ENCODE data around the gene RTN4RL1.
A peak's percentile ranks its signal among the peaks of the same experiment; 100 is the strongest.

The RTN4RL1 gene

DNA sequence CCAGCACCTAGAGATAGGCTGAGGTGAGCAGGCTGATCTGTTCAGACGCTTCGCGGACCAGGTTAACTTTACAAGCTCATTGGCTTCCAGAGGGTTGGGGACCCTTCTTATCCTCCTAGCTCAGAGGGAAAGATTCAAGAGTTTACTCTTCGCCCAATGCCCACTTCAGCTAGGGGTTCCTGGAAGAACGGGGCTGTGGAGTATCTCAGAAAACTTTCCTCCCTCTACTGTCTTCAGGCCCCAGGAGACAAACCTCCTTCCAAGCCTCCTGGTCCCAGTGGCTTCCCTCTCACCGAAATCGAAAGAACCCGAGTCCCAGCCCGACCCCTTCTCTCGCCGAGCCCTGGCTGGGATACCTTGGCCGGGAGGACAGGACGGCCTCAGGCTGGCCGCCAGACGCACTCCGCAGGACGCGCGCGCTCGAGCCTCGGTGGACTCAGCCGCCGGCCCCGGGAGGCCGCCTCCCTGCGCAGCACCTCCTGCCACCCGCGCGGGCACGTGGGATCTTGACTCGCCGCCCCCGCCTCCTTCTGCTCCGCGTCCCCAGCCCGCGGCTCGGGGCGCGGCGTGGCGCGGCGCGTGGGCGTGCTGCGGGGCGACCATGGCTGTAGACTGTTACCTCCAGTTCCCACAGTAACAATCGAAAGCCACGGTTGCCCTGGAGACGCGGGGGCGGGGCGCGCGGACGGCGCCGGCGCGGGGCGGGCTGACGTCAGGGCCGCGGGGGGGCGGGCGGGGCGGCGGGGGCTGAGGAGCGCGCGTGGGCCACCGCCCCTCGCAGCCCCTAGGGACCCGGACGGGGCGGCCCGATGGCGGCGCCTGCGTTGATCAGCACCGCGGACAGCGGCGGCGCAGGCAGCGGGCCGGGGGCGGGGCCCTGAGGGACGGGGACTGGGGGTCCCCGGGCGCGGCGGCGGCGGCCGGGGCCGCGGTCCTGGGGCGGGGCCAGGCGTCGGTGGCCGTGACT lies 24.5 kb upstream of the RTN4RL1 start (continued):
- TF ChIP-seq, protein P1, sequence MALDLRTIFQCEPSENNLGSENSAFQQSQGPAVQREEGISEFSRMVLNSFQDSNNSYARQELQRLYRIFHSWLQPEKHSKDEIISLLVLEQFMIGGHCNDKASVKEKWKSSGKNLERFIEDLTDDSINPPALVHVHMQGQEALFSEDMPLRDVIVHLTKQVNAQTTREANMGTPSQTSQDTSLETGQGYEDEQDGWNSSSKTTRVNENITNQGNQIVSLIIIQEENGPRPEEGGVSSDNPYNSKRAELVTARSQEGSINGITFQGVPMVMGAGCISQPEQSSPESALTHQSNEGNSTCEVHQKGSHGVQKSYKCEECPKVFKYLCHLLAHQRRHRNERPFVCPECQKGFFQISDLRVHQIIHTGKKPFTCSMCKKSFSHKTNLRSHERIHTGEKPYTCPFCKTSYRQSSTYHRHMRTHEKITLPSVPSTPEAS (tag by site-specific recombination; IDR thresholded peaks at IDR 0.05), result no peak
- TF ChIP-seq ZNF654 (tag by site-specific recombination; IDR thresholded peaks at IDR 0.05; ENCODE audit: low read depth), result no peak
- TF ChIP-seq KLF9 (tag by site-specific recombination; IDR thresholded peaks at IDR 0.05; ENCODE audit: low read depth), result no peak
- peak; percentile 23 for TF ChIP-seq ZNF660 (tag by site-specific recombination; IDR thresholded peaks at IDR 0.05)
- TF ChIP-seq ZNF626 (tag by site-specific recombination; IDR thresholded peaks at IDR 0.05), result no peak
- peak; percentile 48; the same call in 1 of the 2 replicates for TF ChIP-seq GLIS1 (tag by site-specific recombination; IDR thresholded peaks at IDR 0.05)
- TF ChIP-seq ZNF391 (tag by site-specific recombination; IDR thresholded peaks at IDR 0.05; ENCODE audit: borderline replicate concordance, low read depth), result no peak
- no peak for TF ChIP-seq ZBTB6 (tag by site-specific recombination; IDR thresholded peaks at IDR 0.05)
- no peak for TF ChIP-seq CTCF (tag by site-specific recombination; IDR thresholded peaks at IDR 0.05)
- TF ChIP-seq ZNF426 (tag by site-specific recombination; IDR thresholded peaks at IDR 0.05), result no peak
- no peak for TF ChIP-seq PRDM1 (tag by site-specific recombination; IDR thresholded peaks at IDR 0.05)
- no peak for TF ChIP-seq ZBTB48 (tag by site-specific recombination; IDR thresholded peaks at IDR 0.05)
- no peak for TF ChIP-seq ZNF133 (tag by site-specific recombination; IDR thresholded peaks at IDR 0.05)
- no peak for TF ChIP-seq SALL2 (tag by site-specific recombination; IDR thresholded peaks at IDR 0.05; ENCODE audit: borderline replicate concordance)
- no peak for TF ChIP-seq ZNF645 (tag by site-specific recombination; IDR thresholded peaks at IDR 0.05)
- no peak for TF ChIP-seq KLF1 (tag by site-specific recombination; IDR thresholded peaks at IDR 0.05)
- no peak for TF ChIP-seq HOXD13 (CRISPR knock-in tag; IDR thresholded peaks at IDR 0.05; ENCODE audit: borderline replicate concordance)
- no peak for TF ChIP-seq ZNF610 (tag by site-specific recombination; IDR thresholded peaks at IDR 0.05; ENCODE audit: borderline replicate concordance)
- TF ChIP-seq MYNN (tag by site-specific recombination; IDR thresholded peaks at IDR 0.05; ENCODE audit: borderline replicate concordance), result 0 out of 2 replicates have a peak, but pooled peaks have one; percentile 34
- TF ChIP-seq ZEB2 (tag by site-specific recombination; IDR thresholded peaks at IDR 0.05), result no peak
- TF ChIP-seq GLI2 (tag by site-specific recombination; IDR thresholded peaks at IDR 0.05; ENCODE audit: borderline replicate concordance, low read depth), result no peak
- TF ChIP-seq ZNF837 (tag by site-specific recombination; IDR thresholded peaks at IDR 0.05), result no peak
- TF ChIP-seq ZNF596 (tag by site-specific recombination; IDR thresholded peaks at IDR 0.05), result 0 out of 2 replicates have a peak, but pooled peaks have one; percentile 9
- TF ChIP-seq ZSCAN23 (tag by site-specific recombination; IDR thresholded peaks at IDR 0.05), result no peak
- no peak for TF ChIP-seq KLF8 (tag by site-specific recombination; IDR thresholded peaks at IDR 0.05)
- no peak for TF ChIP-seq IKZF3 (tag by site-specific recombination; IDR thresholded peaks at IDR 0.05)
- no peak for TF ChIP-seq ZNF221 (tag by site-specific recombination; IDR thresholded peaks at IDR 0.05; ENCODE audit: borderline replicate concordance)
- TF ChIP-seq ZNF223 (tag by site-specific recombination; IDR thresholded peaks at IDR 0.05), result no peak
- TF ChIP-seq ZNF707 (tag by site-specific recombination; IDR thresholded peaks at IDR 0.05), result no peak
- no peak for TF ChIP-seq ZNF692 (tag by site-specific recombination; IDR thresholded peaks at IDR 0.05)
- no peak for TF ChIP-seq SCRT1 (tag by site-specific recombination; IDR thresholded peaks at IDR 0.05; ENCODE audit: borderline replicate concordance)
- TF ChIP-seq ZNF394 (tag by site-specific recombination; IDR thresholded peaks at IDR 0.05; ENCODE audit: borderline replicate concordance), result 0 out of 2 replicates have a peak, but pooled peaks have one; percentile 27
- TF ChIP-seq ZNF843 (tag by site-specific recombination; IDR thresholded peaks at IDR 0.05), result no peak
- no peak for TF ChIP-seq ZNF791 (tag by site-specific recombination; IDR thresholded peaks at IDR 0.05)

All from HEK293 (cell line).